GM04504 (cell line): ENCODE data around the gene USP50.
"Not testable (repeated sequence)": the region's sequence is repeated elsewhere in the genome, so short reads cannot be mapped to it uniquely, and the experiment has no call there.

Source experiments
- DNase-seq: peaks from one replicate; pipeline ENCODE4 v3.0.0-alpha.2; 2012; ENCODE audit warnings: low read depth

Gene USP50

GRCh38 chr15:50503144-50503543 lies 43.3 kb downstream of the USP50 start:
- DNase-seq = no peak

GRCh38 chr15:50501815-50502214 lies 44.7 kb downstream of the USP50 start:
- no peak for DNase-seq

- DNase-seq = no peak
Measured at GRCh38 chr15:50500352-50500751, 46.1 kb downstream of the USP50 start.

GRCh38 chr15:50496692-50497091 lies 49.8 kb downstream of the USP50 start:
- no peak for DNase-seq

- not testable (repeated sequence) for DNase-seq
Measured at GRCh38 chr15:50494547-50494946, 51.9 kb downstream of the USP50 start.

GRCh38 chr15:50493625-50494024 lies 52.8 kb downstream of the USP50 start:
- no peak for DNase-seq

GRCh38 chr15:50487287-50487686 lies 59.2 kb downstream of the USP50 start:
- DNase-seq = no peak

- DNase-seq = no peak
Measured at GRCh38 chr15:50485389-50485788, 61.1 kb downstream of the USP50 start.

- DNase-seq = no peak
Measured at GRCh38 chr15:50484781-50485180, 61.7 kb downstream of the USP50 start.

GRCh38 chr15:50476143-50476542 lies 70.3 kb downstream of the USP50 start:
- DNase-seq = no peak

GRCh38 chr15:50471072-50471471 lies 75.4 kb downstream of the USP50 start:
- DNase-seq = no peak

GRCh38 chr15:50463423-50464358 lies 82.8 kb downstream of the USP50 start:
- DNase-seq = no peak

GRCh38 chr15:50458348-50459112 lies 87.9 kb downstream of the USP50 start:
- no peak for DNase-seq

- no peak for DNase-seq
Measured at GRCh38 chr15:50452927-50453326, 93.5 kb downstream of the USP50 start.
